Measurements from ENCODE around the gene RNASEH2B. TPM values are rescaled to one million over a fixed set of nuclear protein-coding genes. Genes with fewer than 3 reads are reported as not detected.

RNASEH2B gene
- total and polyA plus RNA-seq, 2 of the 13 experiments (the other 11 are each of a cell fraction or from before 2014, with no cell fraction given) = 17.2 to 55.4 TPM

DNA sequence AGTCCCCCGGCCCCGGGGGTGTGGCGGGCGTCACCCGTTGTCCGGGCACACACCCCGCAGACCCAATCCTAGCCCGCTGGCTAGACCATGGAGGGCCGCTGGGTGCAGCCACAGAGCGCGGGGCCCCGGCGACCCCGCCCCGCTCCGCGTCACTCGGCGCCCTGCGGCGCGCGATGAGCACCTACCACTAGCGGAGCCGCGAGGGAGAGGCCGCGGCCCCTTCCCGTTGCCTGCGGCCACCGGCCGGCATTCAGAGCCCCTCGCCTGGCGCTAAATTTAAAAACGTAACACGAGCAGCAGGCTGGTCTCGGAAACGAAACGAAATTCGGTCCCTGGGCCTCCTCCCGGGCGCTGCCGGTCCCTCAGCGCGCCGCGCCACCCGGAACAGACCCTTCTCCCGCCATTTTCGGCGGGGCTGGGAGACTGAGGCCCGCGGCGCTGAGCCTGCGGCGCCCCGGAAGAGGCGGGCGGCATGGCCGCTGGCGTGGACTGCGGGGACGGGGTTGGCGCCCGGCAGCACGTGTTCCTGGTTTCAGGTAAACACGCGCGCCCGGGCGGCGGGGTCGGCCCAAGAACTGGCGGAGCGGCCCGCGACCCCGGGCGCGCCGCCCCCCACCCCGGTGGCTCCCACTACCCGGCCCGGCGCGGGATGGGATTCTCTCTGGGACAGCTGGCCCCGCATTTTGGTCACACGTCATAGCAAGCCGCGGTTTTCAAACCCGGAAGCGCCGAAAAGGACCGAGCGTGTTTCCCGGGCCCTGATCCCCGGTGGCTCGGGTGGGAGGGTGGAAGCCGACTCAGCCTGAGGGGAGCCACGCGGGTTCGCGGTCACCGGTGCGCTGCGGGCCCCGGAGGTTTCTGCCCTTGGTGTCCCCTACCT, at the start of gene RNASEH2B (continued):
- TF ChIP-seq, protein P1, sequence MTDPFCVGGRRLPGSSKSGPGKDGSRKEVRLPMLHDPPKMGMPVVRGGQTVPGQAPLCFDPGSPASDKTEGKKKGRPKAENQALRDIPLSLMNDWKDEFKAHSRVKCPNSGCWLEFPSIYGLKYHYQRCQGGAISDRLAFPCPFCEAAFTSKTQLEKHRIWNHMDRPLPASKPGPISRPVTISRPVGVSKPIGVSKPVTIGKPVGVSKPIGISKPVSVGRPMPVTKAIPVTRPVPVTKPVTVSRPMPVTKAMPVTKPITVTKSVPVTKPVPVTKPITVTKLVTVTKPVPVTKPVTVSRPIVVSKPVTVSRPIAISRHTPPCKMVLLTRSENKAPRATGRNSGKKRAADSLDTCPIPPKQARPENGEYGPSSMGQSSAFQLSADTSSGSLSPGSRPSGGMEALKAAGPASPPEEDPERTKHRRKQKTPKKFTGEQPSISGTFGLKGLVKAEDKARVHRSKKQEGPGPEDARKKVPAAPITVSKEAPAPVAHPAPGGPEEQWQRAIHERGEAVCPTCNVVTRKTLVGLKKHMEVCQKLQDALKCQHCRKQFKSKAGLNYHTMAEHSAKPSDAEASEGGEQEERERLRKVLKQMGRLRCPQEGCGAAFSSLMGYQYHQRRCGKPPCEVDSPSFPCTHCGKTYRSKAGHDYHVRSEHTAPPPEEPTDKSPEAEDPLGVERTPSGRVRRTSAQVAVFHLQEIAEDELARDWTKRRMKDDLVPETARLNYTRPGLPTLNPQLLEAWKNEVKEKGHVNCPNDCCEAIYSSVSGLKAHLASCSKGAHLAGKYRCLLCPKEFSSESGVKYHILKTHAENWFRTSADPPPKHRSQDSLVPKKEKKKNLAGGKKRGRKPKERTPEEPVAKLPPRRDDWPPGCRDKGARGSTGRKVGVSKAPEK (CRISPR knock-in tag; IDR thresholded peaks at IDR 0.05; ENCODE audit: borderline replicate concordance) = no peak
- TF ChIP-seq, protein P2, sequence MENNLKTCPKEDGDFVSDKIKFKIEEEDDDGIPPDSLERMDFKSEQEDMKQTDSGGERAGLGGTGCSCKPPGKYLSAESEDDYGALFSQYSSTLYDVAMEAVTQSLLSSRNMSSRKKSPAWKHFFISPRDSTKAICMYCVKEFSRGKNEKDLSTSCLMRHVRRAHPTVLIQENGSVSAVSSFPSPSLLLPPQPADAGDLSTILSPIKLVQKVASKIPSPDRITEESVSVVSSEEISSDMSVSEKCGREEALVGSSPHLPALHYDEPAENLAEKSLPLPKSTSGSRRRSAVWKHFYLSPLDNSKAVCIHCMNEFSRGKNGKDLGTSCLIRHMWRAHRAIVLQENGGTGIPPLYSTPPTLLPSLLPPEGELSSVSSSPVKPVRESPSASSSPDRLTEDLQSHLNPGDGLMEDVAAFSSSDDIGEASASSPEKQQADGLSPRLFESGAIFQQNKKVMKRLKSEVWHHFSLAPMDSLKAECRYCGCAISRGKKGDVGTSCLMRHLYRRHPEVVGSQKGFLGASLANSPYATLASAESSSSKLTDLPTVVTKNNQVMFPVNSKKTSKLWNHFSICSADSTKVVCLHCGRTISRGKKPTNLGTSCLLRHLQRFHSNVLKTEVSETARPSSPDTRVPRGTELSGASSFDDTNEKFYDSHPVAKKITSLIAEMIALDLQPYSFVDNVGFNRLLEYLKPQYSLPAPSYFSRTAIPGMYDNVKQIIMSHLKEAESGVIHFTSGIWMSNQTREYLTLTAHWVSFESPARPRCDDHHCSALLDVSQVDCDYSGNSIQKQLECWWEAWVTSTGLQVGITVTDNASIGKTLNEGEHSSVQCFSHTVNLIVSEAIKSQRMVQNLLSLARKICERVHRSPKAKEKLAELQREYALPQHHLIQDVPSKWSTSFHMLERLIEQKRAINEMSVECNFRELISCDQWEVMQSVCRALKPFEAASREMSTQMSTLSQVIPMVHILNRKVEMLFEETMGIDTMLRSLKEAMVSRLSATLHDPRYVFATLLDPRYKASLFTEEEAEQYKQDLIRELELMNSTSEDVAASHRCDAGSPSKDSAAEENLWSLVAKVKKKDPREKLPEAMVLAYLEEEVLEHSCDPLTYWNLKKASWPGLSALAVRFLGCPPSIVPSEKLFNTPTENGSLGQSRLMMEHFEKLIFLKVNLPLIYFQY (CRISPR knock-in tag; IDR thresholded peaks at IDR 0.05; ENCODE audit: borderline replicate concordance) = peak; percentile 17; the same call in 1 of the 2 replicates
- TF ChIP-seq TOE1 (CRISPR knock-in tag; IDR thresholded peaks at IDR 0.05) (no peak; the same call in 1 of the 2 replicates), ZSCAN25 (CRISPR knock-in tag; IDR thresholded peaks at IDR 0.05) (no peak; the same call in 1 of the 2 replicates), ONECUT2 (CRISPR knock-in tag; IDR thresholded peaks at IDR 0.05) (no peak), MEIS2 (CRISPR knock-in tag; IDR thresholded peaks at IDR 0.05) (no peak), ZNF547 (CRISPR knock-in tag; IDR thresholded peaks at IDR 0.05) (peak; percentile 93; the same call in 1 of the 2 replicates), ZNF230 (CRISPR knock-in tag; IDR thresholded peaks at IDR 0.05) (peak; percentile 43; the same call in 1 of the 2 replicates), ZNF510 (CRISPR knock-in tag; IDR thresholded peaks at IDR 0.05; ENCODE audit: low read depth) (no peak), POLR2A (IDR thresholded peaks at IDR 0.05; ENCODE audit: insufficient read depth in 1 of 2, low read depth in 2 of 2, low read length in 2 of 2) (peak; percentile 64 to 73; a peak in 3 of 4 replicates), ZC3H4 (CRISPR knock-in tag; IDR thresholded peaks at IDR 0.05; ENCODE audit: borderline replicate concordance) (no peak), SNAPC2 (CRISPR knock-in tag; IDR thresholded peaks at IDR 0.05) (peak; percentile 81; the same call in 1 of the 2 replicates), KMT2A (CRISPR knock-in tag; IDR thresholded peaks at IDR 0.05) (0 out of 2 replicates have a peak, but pooled peaks have one; percentile 36), PCBP1 (IDR thresholded peaks at IDR 0.05; ENCODE audit: borderline replicate concordance, low read depth, low read length) (no peak)
- TF ChIP-seq, protein P3, sequence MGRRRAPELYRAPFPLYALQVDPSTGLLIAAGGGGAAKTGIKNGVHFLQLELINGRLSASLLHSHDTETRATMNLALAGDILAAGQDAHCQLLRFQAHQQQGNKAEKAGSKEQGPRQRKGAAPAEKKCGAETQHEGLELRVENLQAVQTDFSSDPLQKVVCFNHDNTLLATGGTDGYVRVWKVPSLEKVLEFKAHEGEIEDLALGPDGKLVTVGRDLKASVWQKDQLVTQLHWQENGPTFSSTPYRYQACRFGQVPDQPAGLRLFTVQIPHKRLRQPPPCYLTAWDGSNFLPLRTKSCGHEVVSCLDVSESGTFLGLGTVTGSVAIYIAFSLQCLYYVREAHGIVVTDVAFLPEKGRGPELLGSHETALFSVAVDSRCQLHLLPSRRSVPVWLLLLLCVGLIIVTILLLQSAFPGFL (CRISPR knock-in tag; IDR thresholded peaks at IDR 0.05) = no peak
- TF ChIP-seq, protein P4, sequence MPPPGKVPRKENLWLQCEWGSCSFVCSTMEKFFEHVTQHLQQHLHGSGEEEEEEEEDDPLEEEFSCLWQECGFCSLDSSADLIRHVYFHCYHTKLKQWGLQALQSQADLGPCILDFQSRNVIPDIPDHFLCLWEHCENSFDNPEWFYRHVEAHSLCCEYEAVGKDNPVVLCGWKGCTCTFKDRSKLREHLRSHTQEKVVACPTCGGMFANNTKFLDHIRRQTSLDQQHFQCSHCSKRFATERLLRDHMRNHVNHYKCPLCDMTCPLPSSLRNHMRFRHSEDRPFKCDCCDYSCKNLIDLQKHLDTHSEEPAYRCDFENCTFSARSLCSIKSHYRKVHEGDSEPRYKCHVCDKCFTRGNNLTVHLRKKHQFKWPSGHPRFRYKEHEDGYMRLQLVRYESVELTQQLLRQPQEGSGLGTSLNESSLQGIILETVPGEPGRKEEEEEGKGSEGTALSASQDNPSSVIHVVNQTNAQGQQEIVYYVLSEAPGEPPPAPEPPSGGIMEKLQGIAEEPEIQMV (CRISPR knock-in tag; IDR thresholded peaks at IDR 0.05; ENCODE audit: low read depth) = 0 out of 2 replicates have a peak, but pooled peaks have one; percentile 50
- TF ChIP-seq, protein P5, sequence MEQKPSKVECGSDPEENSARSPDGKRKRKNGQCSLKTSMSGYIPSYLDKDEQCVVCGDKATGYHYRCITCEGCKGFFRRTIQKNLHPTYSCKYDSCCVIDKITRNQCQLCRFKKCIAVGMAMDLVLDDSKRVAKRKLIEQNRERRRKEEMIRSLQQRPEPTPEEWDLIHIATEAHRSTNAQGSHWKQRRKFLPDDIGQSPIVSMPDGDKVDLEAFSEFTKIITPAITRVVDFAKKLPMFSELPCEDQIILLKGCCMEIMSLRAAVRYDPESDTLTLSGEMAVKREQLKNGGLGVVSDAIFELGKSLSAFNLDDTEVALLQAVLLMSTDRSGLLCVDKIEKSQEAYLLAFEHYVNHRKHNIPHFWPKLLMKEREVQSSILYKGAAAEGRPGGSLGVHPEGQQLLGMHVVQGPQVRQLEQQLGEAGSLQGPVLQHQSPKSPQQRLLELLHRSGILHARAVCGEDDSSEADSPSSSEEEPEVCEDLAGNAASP (CRISPR knock-in tag; IDR thresholded peaks at IDR 0.05; ENCODE audit: borderline replicate concordance) = no peak
